GM19099 (cell line): ENCODE results near the gene GDPD3.

Source experiments
- POLR2A ChIP-seq: IDR thresholded peaks from 3 replicates; pipeline ENCODE4 v1.6.1; 2011; ENCODE audit warnings: low read depth; ENCODE audit not compliant: insufficient read length; ENCODE audit errors: extremely low read depth

GDPD3 gene

DNA sequence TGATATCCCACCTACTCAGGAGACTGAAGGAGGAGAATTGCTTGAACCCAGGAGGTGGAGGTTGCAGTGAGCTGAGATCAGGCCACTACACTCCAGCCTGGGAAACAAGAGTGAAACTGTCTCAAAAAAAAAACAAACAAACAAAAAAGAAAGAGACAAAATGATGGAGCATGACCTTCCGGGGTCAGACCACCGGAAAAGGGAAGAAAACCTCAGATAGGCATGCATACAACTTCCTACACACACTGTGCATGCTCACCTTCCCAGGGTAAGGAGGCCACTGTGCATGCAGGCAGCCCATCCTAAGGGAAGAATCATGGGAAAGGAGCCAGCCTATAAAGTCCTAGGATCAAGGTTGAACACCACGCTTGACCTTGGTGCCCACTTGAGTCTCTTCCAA lies 19.3 kb upstream of the GDPD3 start:
- no peak for TF ChIP-seq POLR2A

DNA sequence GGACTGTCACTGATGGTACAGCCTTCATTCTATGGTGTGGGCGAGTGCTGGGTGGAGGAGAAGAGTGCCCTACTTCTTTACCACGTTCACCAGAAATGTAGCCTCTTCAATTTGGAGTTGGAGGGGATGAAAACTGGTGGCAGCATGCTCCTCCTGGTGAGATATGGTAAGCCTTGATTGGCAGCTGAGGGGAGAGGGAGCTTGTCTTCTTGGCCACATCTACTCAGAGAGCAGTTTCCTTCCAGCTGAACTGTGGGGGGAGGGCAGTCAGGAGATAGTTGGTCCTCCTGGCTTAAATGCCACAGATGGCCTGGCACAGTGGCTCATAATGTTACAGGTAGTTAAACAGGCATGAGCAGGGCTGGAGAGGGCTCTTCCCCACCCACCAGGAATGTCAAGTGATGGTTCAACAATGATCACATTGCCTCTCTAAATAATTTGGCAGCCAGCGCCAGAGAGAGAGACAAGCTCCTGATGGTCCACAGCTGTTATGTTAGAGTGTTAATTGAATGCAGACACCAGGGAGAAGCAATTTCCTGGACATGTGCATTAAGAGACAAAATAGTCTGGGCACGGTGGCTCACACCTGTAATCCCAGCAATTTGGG lies 18.6 kb upstream of the GDPD3 start:
- TF ChIP-seq POLR2A, result no peak

DNA sequence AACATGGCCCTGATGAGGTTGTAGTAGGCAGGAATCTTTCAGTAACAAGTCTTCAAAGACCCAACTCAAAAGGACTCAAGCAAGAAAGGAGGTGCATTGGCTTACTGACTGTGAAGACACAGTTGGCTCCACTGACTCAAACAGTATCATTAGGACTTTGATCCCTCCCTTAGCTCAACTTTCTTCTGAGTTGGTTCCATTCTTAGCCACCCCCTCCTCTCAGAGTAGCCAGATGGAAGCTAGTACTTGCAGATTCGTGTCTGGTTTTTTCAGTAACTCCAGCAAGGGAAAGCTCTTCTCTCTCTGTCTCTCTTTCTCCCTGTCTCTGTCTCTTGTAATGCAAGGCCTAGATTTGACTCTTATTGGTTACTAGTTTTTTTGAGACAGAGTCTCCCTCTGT lies 14.7 kb upstream of the GDPD3 start:
- no peak for TF ChIP-seq POLR2A

DNA sequence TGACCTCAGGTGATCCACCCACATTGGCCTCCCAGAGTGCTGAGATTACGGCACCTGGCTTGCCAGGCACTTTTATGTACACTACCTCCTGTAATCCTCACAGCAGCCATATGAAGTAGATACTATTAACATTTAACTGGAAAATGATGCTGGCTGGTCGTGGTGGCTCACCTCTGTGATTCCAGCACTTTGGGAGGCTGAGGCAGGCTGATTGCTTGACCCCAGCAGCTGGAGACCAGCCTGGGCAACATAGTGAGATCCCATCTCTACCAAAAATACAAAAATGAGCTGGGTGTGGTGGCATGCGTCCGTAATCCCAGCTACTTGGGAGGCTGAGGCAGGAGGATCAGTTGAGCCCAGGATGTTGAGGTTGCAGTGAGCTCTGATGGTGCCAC lies 11.6 kb upstream of the GDPD3 start:
- TF ChIP-seq POLR2A, result no peak

DNA sequence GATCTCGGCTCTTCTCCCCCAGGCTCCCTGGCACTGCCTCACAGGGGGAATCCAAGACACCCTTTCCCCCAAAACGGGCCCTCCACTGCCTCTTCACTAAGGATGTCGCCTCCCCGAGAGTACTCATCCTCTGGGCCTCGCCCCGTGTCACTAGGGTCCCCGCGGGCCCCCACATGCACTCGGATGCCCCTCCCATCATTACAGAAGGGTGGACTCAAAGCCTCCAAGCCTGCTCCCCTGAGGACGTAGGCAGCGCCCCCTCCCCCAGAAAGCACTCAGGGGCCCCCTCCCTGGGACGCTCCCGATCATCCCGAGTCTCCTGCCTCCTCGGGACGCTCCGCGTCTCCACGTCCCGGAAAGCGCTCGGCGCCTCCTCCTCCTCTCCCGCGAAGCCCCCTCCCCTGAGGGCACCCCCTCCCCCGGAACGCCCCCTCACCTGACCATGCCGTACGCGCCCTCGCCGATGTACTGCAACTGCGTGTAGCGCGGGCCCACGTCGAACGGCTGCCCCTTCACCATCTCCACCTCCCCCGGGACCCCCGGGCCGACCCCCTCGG lies 9.3 kb upstream of the GDPD3 start:
- no peak for TF ChIP-seq POLR2A

DNA sequence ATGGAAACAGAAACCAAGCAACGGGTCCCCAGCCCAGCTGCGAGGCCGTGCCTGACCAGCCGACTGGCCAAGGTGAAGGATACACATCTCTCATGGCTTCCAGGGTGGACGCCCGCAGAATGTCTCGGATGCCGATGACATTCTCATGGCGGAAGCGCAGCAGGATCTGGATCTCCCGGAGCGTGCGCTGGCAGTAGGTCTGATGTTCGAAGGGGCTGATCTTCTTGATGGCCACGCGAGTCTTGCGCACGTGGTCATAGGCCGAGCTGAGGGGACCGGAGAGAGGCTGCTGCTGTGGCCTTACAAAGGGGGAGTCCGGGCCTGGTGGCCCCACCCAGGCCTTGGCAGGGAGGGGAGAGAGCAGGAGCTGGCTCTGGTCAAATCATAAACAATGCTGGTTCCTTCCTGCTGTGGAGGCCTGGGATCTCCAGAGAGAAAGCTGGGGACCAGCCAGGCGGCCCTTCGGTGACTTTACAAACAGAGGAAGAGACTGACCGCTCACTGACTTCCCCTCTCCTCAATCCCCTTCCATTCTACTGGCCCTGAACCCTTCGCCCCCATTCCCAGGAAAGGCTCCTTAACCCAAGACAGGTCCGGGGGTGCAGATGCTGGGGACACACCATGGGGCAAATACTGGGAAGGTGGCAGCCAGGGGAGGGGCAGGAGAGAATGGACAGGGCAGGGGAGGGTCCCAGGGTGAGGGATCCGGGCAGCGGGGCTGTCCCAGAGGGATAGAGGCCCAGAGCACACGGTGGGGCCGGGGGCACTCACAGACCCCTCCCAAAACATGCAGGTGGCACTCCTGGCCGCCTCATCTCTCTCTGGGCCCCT lies 8.6 kb upstream of the GDPD3 start:
- TF ChIP-seq POLR2A, result no peak

DNA sequence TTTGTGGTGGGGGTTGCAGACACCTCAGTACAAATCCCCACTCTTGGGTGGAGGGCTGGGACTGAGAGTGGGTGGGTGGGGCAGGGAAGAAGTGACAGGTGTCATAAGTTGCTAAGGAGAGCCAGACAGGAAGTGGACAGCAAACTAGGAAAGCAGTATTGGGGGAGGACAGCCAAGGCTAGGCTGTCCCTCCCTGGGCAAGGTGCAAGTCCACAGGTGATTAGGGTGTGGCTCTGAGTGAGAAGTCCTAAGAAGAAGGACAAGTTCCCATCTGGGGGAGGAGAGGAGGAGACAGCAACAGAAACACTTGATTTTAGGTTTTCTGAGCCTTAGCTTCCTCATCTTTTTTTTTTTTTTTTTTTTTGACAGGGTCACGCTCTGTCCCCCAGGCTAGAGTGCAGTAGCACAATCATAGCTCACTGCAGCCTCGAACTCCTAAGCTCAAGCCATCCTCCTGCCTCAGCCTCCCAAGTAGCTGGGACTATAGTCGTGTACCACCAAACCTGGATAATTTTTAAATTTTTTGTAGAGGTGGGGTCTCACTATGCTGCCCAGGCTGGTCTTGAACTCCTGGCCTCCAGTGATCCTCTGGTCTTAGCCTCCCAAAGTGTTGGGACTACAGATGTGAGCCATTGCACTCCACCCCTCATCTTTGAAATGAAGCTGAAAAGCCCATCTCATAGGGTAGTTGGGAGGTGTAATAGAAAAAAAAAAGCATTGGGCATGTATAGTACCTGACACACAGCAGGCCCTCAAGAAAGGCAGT lies 7.2 kb upstream of the GDPD3 start:
- TF ChIP-seq POLR2A, result no peak

DNA sequence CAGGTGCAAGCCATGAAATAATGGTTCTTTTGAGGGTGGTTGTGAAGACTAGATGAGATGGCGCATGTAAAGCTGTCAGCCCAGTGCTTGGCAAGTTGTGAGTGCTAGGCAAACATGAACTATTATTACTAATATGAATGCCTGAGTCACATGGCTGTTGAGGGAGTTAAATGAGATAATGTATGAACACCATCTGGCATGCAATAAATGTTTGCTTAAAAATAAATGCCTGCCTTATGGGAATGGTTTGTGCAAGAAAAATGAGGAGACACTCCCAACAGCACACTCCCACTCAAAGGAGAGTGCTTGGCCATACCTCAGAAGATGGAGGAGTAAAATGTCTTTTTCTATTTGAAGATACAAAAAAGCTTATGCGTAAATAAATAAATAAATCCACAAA lies 6.1 kb upstream of the GDPD3 start:
- TF ChIP-seq POLR2A, result no peak

DNA sequence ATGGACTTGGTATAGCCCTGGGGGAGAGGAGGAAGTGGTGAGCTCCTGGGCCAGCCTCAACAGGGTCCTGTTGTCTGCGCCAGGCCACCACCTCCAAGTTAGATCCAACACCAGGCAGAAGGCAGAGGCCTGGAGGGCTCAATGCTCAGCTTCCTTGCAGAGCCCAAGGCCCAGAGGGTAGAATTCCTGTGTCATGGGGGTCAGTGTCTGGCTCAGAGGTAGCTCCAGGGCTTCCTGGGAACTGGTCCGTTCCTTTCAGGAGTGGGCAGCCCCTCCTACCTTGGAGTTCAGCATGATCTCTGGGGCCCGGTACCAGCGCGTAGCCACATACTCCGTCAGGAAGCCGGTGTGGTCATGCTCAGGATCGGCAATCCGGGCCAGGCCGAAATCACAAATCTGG lies 4.4 kb upstream of the GDPD3 start:
- TF ChIP-seq POLR2A, result no peak

DNA sequence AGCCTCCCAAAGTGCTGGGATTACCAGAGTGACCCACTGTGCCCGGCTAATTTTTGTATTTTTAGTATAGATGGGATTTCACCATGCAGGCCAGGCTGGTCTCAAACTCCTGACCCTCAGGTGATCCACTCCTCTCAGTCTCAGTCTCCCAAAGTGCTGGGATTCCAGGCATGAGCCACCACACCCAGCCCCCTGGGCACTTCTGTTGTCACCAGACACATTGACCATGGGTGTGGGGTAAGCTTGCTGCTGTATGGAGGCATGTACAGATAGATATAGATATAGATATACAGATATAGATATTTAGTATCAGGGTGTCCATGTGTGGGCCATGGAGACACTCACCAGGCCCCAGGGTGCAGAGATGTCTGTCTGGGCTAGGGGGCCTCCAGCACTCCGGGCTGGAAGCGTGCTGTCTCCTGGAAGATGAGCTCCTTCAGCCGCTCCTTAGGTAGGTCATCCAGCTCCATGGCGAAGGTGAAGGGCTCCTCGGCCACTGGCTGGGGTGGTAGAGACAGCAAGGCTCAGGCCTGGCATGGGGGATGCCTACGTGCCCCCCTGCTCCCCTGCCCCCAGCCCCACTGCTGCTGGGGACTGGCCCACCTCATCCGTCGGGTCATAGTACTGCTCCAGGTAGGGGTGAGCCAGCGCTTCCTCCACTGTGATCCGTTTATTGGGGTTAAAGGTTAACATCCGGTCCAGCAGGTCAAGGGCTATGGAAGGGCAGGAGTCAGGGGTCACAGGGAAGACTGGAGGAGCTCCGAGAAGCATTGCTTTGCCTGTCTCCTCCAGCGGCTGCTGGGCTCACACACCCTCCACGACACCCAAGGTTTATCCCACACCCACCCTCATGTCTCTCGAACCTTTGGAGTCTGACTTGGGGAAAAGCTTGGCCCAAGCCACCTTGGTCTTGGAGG lies 3.2 kb upstream of the GDPD3 start:
- TF ChIP-seq POLR2A, result no peak

DNA sequence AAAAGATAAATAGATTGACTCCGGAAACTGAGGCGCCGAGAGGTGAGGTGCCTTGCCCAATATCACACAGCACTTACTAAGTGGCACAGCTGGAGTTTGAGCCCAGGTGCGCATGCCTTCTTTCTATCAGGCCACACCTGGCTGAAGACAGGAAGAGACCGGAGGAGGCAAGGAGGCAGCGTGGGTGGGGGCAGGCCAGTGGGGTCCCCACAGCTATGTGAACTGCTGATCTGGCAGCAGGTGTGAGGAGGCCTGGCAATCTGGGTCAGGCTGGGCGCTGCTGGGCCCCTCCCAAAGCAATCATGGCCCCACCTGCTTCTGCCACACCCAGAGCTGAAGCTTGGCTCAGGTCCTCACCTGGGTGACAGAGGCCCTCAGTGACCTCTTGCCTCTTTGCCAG lies 1.9 kb upstream of the GDPD3 start:
- TF ChIP-seq POLR2A, result no peak

DNA sequence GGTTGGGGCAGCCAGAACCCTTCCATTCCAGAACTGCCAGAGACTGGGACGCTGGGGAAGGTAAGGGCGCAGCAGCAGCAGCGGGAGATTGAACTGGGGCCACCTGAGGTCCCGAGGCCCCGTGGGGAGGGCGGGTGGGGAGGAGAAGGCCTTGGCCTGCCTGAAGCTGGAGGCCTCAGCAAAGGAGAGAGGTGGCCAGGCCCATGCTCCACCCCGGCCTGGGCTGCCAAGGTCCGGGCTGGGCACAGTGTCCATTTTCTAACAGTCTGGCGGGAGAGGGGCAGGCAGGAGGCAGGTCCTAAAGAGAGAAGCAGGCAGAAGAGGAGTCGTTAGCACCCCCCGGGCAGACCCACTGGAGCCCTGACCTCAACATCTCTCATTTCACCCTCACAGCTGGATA lies 1.1 kb upstream of the GDPD3 start:
- TF ChIP-seq POLR2A, result no peak

DNA sequence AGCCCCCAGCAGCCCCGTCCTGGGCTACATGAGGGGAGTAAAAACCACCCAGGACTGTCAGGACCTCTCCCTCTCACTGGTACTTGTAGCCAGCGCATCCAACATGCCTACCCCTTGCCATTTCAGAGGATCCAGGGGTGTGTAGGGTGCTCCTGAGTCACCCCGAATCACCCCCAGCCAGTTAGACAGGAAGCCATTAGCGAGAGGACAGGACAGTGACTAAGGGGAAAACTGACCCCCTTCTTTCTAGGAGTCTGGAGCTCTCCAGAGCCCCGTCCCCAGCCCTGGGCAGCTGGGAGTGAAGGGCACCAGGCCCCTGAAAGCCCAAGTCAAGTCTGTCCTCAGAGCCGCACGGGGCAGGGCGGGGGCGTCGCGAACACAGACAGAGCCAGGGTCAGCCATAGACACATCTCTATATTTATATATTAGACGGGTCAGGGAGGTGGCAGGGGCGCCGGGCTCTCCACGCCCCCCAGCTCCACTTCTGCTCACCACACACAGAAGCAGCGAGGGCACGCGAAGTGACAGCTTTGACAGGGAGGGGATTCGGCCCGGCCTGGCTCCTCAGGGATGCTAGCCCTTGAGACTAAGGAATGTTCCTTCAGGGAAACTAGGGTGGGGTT lies 485 bp upstream of the GDPD3 start:
- TF ChIP-seq POLR2A, result no peak

DNA sequence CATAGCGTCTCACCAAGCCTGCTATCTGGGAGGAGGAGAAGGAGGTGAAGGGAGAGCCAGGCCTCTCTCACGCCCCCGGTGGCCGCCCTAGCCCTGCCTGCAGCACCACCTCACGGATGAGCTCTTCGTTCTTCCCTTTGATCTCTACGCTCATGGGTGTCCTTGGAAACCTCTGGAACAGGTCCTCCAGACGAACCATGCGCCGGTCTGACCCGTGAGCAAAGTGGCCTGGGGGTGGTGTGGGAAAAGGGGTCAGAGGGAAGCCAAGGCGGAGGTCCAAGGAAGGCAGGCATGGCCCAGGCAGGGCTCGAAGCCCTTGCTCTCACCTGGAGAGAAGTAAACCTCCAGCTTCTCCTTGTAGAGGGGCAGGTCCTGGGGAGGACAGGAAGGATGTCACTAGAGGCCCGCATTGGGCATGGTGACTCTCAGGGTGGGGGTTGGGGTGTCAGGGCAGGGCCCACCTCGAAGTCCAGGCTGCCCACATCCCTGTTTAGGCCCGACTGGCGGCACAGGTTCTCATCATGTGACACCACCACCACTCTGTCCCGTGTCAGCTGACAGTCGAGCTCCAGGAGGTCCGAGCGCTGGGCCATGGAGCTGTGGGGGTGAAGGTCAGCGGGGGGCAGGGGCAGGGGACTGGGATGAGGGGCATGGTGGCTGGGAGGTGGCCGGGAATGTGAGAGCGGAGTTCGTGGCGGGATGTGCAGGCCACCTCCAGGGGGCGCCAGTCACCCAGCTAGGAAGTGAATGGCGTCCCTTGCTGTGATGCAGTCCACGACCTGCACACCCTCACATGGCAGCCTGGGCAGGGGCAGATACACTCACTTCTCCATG lies 923 bp downstream of the GDPD3 start:
- no peak for TF ChIP-seq POLR2A

DNA sequence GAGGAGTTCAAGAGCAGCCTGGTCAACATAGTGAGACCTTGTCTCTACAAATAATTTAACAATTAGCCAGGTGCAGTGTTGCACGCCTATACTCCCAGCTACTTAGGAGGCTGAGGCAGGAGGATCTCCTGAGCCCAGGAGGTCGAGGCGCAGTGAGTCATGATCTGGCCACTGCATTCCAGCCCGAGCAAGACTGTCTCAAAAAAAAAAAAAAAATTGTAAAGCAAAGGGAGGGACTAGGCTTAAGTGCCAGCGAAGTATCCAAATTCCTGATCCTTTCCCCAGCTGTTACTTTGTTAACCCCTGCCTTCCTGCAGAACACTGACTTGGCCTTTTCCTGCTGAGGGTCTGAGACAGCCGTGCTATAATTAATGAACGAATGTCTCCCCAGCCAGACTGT lies 2.7 kb downstream of the GDPD3 start:
- no peak for TF ChIP-seq POLR2A
